ENCODE data around the gene AREL1. TPM values are rescaled to one million over a fixed set of nuclear protein-coding genes. Genes with fewer than 3 reads are reported as not detected.

The AREL1 gene
- total RNA-seq, 1 experiment from 2014 or later = 34.2 TPM

- Mint-ChIP-seq H3K27me3 (ENCODE audit: low read depth) (peaks cover 13% of the 10 kb centered on the region), H3K27ac (no peak overlapping the region; a peak in 1 of 7 replicates), H3K36me3 (ENCODE audit: insufficient read depth in 1 of 3, low read depth in 3 of 3) (no peaks in the 10 kb centered on the region; a peak in 2 of 7 replicates), H3K9me3 (no peaks in the 10 kb centered on the region), H3K4me1 (peaks cover 25 to 38% of the 10 kb centered on the region in 2 experiments), H3K4me3 (no peak overlapping the region; a peak in 1 of 5 replicates)
- no peak overlapping the region for H2BK12ac ChIP-seq (ENCODE audit: insufficient read length, low read depth, low read length)
- no peaks in the 10 kb centered on the region for H3K27me3 ChIP-seq (ENCODE audit: insufficient read depth, low read length)
- H3K23me2 ChIP-seq (ENCODE audit: insufficient read length, low read depth, low read length, poor library complexity, severe bottlenecking) = no peaks in the 10 kb centered on the region
- no peak overlapping the region for H3T11ph ChIP-seq (ENCODE audit: low read length)
- peaks cover 5% of the 10 kb centered on the region; the same call in 1 of the 2 replicates for H3K4me1 ChIP-seq (ENCODE audit: insufficient read depth, low read length)
- no peak overlapping the region for H2AK5ac ChIP-seq (ENCODE audit: insufficient read length, low read length)
- H2BK15ac ChIP-seq (ENCODE audit: low read depth, low read length) = no peak overlapping the region
- H3K14ac ChIP-seq (ENCODE audit: insufficient read depth, low read length) = no peak overlapping the region
- H2BK120ac ChIP-seq (ENCODE audit: low read depth, low read length, poor library complexity, severe bottlenecking) = no peak overlapping the region
- TF ChIP-seq, protein P1, sequence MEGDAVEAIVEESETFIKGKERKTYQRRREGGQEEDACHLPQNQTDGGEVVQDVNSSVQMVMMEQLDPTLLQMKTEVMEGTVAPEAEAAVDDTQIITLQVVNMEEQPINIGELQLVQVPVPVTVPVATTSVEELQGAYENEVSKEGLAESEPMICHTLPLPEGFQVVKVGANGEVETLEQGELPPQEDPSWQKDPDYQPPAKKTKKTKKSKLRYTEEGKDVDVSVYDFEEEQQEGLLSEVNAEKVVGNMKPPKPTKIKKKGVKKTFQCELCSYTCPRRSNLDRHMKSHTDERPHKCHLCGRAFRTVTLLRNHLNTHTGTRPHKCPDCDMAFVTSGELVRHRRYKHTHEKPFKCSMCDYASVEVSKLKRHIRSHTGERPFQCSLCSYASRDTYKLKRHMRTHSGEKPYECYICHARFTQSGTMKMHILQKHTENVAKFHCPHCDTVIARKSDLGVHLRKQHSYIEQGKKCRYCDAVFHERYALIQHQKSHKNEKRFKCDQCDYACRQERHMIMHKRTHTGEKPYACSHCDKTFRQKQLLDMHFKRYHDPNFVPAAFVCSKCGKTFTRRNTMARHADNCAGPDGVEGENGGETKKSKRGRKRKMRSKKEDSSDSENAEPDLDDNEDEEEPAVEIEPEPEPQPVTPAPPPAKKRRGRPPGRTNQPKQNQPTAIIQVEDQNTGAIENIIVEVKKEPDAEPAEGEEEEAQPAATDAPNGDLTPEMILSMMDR (conservative IDR thresholded peaks at IDR 0.05) = no peak
- WGBS (ENCODE audit: extremely low coverage, insufficient read length, low lambda C conversion rate) = no CpG with 5 or more reads among the region's 2 CpGs
- H2AFZ ChIP-seq (ENCODE audit: low read length) = no peak overlapping the region
- H3K4ac ChIP-seq (ENCODE audit: low read depth, low read length) = no peak overlapping the region
- H3K18ac ChIP-seq (ENCODE audit: insufficient read length, low read depth, low read length) = no peak overlapping the region
- no peak for DNase-seq
- no peaks in the 10 kb centered on the region for H3K9me3 ChIP-seq (ENCODE audit: control insufficient read depth, low read depth, low read length)
- H3K56ac ChIP-seq (ENCODE audit: insufficient read length, low read depth, low read length) = no peak overlapping the region
- H3K27ac ChIP-seq (ENCODE audit: insufficient read length, low read depth, low read length) = no peak overlapping the region
- no peak overlapping the region for H4K8ac ChIP-seq (replicated peaks; ENCODE audit: insufficient read length, low read depth, low read length)
- no peak overlapping the region for H3K9ac ChIP-seq (ENCODE audit: extremely low read depth, insufficient read length, low read length)
- H4K5ac ChIP-seq (ENCODE audit: insufficient read length, low read depth, low read length) = no peak overlapping the region
- no peaks in the 10 kb centered on the region for H3K79me2 ChIP-seq (ENCODE audit: insufficient read depth, low read length)
- no peak overlapping the region for H2BK20ac ChIP-seq (ENCODE audit: low read depth, low read length, poor library complexity, severe bottlenecking)
- no peak overlapping the region for H3K4me2 ChIP-seq (ENCODE audit: insufficient read depth, insufficient read length, low read length)
- H4K91ac ChIP-seq (ENCODE audit: insufficient read length, low read depth, low read length) = no peak overlapping the region
- H3K79me1 ChIP-seq (ENCODE audit: insufficient read depth, low read depth, low read length, poor library complexity, severe bottlenecking) = no peaks in the 10 kb centered on the region
- no peak overlapping the region for H2BK5ac ChIP-seq (ENCODE audit: insufficient read length, low read length)
- H3K23ac ChIP-seq (ENCODE audit: insufficient read length, low read depth, low read length) = no peak overlapping the region
- no peaks in the 10 kb centered on the region for H4K20me1 ChIP-seq (ENCODE audit: control insufficient read depth, insufficient read depth, insufficient read length)
Observed at GRCh38 chr14:74620497-74620921, 92.4 kb downstream of the AREL1 start.
